Central memory CD4-positive, alpha-beta T cell (primary cell): ENCODE data around the gene ST3GAL5.
A peak's percentile ranks its signal among the peaks of the same experiment; 100 is the strongest.

Experiments
- DNase-seq: peaks from one replicate; pipeline ENCODE4 v3.0.0; 2022

ST3GAL5 gene

DNA sequence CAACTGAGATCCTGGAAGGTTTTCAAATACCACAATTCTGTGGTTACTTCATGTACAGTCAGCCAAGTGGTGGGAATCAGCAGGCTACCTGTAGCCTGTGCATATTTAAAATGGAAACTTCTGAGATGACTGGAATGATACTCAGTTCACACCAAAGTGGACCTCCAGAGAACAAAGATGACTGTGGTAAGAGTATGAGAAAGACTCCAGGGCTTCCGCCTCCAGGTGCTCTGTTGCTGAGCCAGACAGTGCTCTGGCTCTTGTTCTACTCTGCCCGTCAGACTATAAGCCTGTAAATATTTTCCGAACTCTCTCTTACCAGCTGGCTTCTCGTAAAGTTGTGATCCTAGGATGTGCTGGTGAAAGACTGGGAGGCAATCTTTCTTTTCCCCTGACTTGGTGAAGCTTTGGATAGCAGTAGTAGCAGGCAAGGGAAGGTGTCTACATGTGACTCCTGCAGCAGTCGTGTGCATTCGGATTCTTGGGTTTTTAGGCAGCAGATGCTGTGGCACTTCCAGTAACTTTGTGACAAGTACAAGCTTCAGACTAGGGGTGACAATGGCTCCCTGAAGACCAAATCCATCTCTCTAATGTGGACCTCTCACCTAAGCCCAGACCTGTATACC lies 23.1 kb downstream of the ST3GAL5 start:
- no peak for DNase-seq

GRCh38 chr2:85864654-85865053 lies 24.1 kb downstream of the ST3GAL5 start:
- DNase-seq, result no peak

DNA sequence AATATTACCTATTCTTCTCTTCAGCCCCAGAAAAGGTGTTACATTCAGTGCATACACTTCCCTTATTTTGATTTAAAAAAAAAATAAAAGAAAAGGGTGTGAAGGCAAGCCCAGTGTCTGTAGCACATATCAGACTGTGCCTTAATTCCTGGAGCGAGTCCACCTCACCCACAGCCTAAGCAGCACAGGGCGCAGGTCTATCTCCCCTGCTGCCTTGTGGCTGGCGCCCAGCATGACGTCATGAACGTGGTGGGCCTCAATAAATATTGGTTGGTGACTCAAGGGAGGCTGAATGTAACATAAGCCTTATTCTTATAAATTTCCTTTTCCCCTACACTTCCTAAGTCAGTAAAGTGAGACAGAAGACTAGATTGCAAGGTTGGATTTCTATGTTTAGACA lies 26.4 kb downstream of the ST3GAL5 start:
- no peak for DNase-seq

DNA sequence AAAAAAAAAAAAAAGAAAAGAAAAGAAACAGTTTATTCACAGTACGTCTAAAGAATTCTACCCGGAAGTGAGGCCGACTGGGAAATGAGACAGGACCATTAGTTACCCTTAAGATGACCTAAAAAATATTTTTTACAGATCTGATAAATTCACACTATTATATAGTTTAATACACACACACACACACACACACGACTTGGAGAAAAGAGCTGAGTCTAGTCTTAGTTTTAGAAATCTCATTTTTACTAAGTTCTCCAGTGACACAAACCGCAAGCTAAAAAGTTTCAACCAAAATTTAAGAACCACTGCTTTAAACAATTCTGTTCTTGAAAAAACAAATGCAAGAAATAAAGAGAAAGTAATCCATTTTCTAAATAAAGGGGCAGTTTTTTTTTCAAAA lies 27.1 kb downstream of the ST3GAL5 start:
- no peak for DNase-seq

GRCh38 chr2:85861180-85861579 lies 27.6 kb downstream of the ST3GAL5 start:
- DNase-seq, result no peak

- no peak for DNase-seq
Measured at GRCh38 chr2:85858841-85859240, 29.9 kb downstream of the ST3GAL5 start.

DNA sequence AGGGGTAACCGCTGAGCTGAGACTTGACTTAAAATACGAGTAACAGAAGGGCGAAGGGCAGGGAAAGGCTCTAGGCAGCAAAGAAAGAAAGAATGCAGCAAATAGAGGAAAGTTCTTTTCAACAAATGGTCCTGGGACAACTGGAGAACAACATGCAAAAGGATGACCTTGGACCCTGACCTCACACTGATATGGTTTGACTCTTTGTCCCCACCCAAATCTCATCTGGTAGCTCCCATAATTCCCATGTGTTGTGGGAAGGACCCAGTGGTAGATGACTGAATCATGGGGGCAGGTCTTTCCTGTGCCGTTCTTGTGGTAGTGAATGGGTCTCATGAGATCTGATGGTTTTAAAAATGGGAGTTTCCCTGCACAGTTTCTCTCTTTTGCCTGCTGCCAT lies 33.9 kb downstream of the ST3GAL5 start:
- DNase-seq, result no peak

- no peak for DNase-seq
Measured at GRCh38 chr2:85854166-85854509, 34.7 kb downstream of the ST3GAL5 start.

GRCh38 chr2:85853499-85854165 lies 35.2 kb downstream of the ST3GAL5 start:
- peak; percentile 58 for DNase-seq

GRCh38 chr2:85852937-85853498 lies 35.8 kb downstream of the ST3GAL5 start:
- peak; percentile 77 for DNase-seq

GRCh38 chr2:85852152-85852840 lies 36.5 kb downstream of the ST3GAL5 start:
- no peak for DNase-seq

DNA sequence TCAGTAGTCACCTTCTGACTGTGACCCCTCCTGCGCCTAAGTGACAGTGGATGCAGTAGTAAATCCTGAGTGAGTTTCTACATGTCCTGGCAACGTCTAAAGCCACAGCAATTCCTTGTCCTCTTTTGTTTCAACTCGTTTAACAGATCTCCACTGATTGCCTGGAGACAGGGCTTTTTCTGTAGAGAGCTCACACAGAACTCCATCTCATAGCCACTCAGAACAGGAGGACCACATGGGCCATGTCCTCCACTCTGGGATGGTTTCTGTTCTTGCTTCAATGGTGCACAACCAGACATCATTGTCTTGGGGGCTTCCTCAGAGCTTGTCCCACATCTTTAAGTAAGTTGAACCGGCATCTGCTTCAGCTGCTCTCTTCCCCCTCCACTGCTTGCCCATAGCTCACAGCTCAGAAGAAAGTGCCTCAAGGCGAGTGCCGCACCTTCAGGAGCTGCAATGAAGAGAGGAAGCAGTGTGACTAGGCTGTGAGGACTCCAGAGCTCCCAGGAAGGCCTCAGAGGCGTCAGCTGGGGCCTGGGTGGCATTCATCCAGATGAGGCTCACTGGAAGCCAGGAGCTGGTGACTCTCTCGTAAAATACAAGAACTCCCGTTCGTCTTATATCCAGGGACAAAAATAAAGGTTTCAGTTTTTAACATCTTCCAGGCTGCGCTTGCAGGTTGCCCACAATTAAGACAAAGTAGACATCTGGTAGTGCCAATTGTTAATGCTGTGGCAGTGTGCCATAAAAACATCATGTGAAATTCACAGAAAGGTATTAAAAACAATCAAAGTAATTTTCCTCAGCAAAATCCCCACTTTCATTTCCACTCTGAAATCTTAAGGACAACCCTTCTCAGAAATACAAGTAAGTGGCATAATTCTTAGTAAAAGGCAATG lies 37.3 kb downstream of the ST3GAL5 start:
- DNase-seq, result no peak

DNA sequence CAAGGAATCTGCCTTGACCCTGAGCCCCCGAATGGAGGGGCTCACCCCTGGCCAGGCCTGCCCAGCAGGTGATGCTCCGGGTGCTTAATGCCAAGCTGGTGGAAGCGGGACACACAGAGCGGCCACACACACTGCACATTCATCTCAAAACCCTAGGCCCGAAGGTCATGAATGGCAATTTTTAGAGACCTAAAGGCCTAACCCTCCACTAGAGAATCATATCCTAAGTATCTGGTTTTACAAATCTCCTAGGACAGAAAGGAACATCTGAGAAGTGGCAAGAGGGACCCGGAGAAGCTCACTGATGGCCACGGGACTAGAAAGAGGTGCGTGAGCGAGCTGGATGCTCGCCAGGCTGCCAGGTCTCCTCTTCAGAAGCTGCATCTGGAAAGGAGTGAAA lies 38.3 kb downstream of the ST3GAL5 start:
- no peak for DNase-seq

- no peak for DNase-seq
Measured at GRCh38 chr2:85847051-85847588, 41.7 kb downstream of the ST3GAL5 start.

GRCh38 chr2:85846411-85846810 lies 42.4 kb downstream of the ST3GAL5 start:
- DNase-seq, result no peak

GRCh38 chr2:85844486-85844885 lies 44.3 kb downstream of the ST3GAL5 start:
- no peak for DNase-seq

DNA sequence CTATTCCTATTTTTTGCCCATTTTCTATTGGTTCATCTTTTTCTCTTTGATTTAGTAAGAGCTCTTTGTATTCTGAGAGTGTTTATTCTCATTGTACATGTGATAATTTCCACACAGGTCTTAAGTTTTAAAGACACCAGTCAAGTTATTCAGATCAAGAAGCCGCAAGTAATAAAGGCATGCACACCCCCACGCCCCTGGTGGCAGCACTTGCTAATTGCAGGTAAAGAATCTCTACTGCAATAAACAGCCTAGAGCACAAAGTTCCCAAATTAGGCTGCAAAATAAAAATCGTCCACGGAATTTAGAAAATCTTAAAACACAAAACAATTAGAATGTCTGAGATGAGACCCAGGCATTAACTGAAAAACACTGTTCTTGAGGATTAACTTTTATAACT lies 45.2 kb downstream of the ST3GAL5 start:
- no peak for DNase-seq

- no peak for DNase-seq
Measured at GRCh38 chr2:85840091-85840490, 48.7 kb downstream of the ST3GAL5 start.

DNA sequence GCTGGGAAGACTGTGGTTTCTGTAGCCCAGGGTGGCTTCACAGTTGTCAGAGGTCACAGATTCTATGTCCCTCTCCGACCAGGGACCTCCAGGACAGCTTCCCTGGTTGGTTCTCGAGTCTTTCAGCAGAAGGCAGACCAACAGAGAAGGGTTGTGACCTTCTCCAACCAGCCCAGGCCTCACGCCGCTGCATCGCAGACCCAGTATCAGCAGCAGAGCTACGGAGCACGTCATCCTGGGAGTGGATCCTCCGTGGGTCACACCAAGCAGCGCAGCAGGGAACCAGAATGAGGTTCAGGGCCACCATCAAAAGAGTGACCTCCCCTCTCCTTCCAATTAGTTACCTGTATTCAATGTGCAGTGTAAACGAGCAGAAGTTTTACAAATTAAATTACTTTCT lies 49.3 kb downstream of the ST3GAL5 start:
- no peak for DNase-seq

- DNase-seq, result no peak
Measured at GRCh38 chr2:85838641-85839040, 50.1 kb downstream of the ST3GAL5 start.

- DNase-seq, result no peak
Measured at GRCh38 chr2:85838181-85838580, 50.6 kb downstream of the ST3GAL5 start.

DNA sequence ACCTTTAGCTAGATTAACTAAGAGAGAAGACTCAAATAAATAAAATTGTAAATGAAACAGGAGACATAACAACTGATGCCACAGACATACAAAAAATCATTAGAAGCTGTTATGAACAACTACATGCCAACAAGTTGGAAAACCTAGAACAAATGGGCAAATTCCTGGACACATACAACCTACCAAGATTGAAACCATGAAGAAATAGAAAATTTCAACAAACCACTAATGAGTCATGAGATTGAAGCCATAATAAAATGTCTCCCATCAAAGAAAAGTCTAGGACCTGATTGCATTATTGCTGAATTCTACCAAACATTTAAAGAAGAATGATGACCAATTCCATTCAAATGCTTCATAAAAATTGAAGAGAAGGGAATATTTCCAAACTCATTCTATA lies 54.3 kb downstream of the ST3GAL5 start:
- no peak for DNase-seq

DNA sequence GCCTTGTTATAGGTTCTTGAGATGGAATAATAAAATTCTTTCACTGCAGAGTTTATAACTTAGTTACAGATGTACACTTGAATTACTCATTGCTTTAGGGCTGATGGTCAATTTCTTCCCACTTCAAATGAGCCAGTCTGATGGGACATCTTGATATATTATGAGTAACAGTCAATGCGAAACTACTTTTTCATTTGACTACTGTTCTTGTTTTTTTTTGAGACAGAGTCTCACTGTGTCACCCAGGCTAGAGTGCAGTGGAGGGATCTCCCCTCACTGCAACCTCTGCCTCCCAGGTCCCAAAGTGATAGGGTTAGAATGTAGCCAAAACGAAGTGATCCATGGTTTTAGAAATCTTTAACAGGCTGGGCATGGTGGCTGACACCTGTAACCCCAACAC lies 57.1 kb downstream of the ST3GAL5 start:
- no peak for DNase-seq
